ENCODE results near the gene MAGEF1.

The MAGEF1 gene

GRCh38 chr3:184690192-184690883 lies 21.5 kb downstream of the MAGEF1 start:
- no peak for DNase-seq (ENCODE audit: low read depth in 2 of 2)

- no peak for DNase-seq (ENCODE audit: low read depth in 2 of 2)
Measured at GRCh38 chr3:184688882-184689271, 23.0 kb downstream of the MAGEF1 start.

GRCh38 chr3:184688251-184688881 lies 23.5 kb downstream of the MAGEF1 start:
- DNase-seq (ENCODE audit: low read depth in 2 of 2): no peak

GRCh38 chr3:184687363-184688015 lies 24.4 kb downstream of the MAGEF1 start:
- DNase-seq (ENCODE audit: low read depth in 2 of 2): no peak

- no peak for DNase-seq (ENCODE audit: low read depth in 2 of 2)
Measured at GRCh38 chr3:184685646-184686045, 26.2 kb downstream of the MAGEF1 start.

- no peak for DNase-seq (ENCODE audit: low read depth in 2 of 2)
Measured at GRCh38 chr3:184685055-184685454, 26.8 kb downstream of the MAGEF1 start.

GRCh38 chr3:184683900-184684560 lies 27.8 kb downstream of the MAGEF1 start:
- DNase-seq (ENCODE audit: low read depth in 2 of 2): no peak

- DNase-seq (ENCODE audit: low read depth in 2 of 2): no peak
Measured at GRCh38 chr3:184683234-184683633, 28.6 kb downstream of the MAGEF1 start.

GRCh38 chr3:184682671-184683070 lies 29.2 kb downstream of the MAGEF1 start:
- no peak for DNase-seq (ENCODE audit: low read depth in 2 of 2)

GRCh38 chr3:184680385-184681345 lies 31.2 kb downstream of the MAGEF1 start:
- no peak for DNase-seq (ENCODE audit: low read depth in 2 of 2)

- DNase-seq (ENCODE audit: low read depth in 2 of 2): no peak
Measured at GRCh38 chr3:184679056-184679816, 32.6 kb downstream of the MAGEF1 start.

- DNase-seq (ENCODE audit: low read depth in 2 of 2): no peak
Measured at GRCh38 chr3:184678317-184679055, 33.4 kb downstream of the MAGEF1 start.

GRCh38 chr3:184677344-184678316 lies 34.2 kb downstream of the MAGEF1 start:
- no peak for DNase-seq (ENCODE audit: low read depth in 2 of 2)

- no peak for DNase-seq (ENCODE audit: low read depth in 2 of 2)
Measured at GRCh38 chr3:184676927-184677326, 34.9 kb downstream of the MAGEF1 start.

GRCh38 chr3:184674626-184675025 lies 37.2 kb downstream of the MAGEF1 start:
- DNase-seq (ENCODE audit: low read depth in 2 of 2): no peak

GRCh38 chr3:184672977-184673870 lies 38.6 kb downstream of the MAGEF1 start:
- DNase-seq (ENCODE audit: low read depth in 2 of 2): no peak

- no peak for DNase-seq (ENCODE audit: low read depth in 2 of 2)
Measured at GRCh38 chr3:184672335-184672734, 39.5 kb downstream of the MAGEF1 start.

Data from stimulated activated CD8-positive, alpha-beta memory T cell treated with anti-CD3 and anti-CD28 coated beads, Interleukin-15, amount 100 ng/mL, for 4 hours (primary cell).